ENCODE data around the gene CACUL1.

GRCh38 chr10:118734475-118734874, 20.3 kb downstream of the CACUL1 start:
- no peak for TF ChIP-seq POLR2AphosphoS5 (IDR thresholded peaks at IDR 0.05; ENCODE audit: low read depth, low read length)
- no peak for TF ChIP-seq POLR2A (IDR thresholded peaks at IDR 0.05; ENCODE audit: low read depth, low read length)
- TF ChIP-seq TAF1 (IDR thresholded peaks at IDR 0.05; ENCODE audit: borderline replicate concordance, low read depth, low read length) = no peak

All from GM12892 (cell line).